A673 (cell line): Measurements from ENCODE around the gene CHI3L2. TPM values are rescaled to one million over a fixed set of nuclear protein-coding genes. Genes with fewer than 3 reads are reported as not detected.
A peak's percentile ranks its signal among the peaks of the same experiment; 100 is the strongest.

ENCODE experiments used
- BruUV-seq: library from RNA; stranded (reverse); fragments of 400-500 nt; replicated peaks from 2 replicates; lab custom pipeline; 2021; lab: Mats Ljungman, UMichigan
- CTCF ChIA-PET: fragments of 300-600 bp; sonication (Branson Sonifier 250); formaldehyde crosslinking; loops from one replicate; lab custom pipeline; 2022; ENCODE audit warnings: antibody characterized with exemption; lab: Charles Lee
- POLR2A ChIA-PET: fragments of 300-600 bp; sonication (Branson Sonifier 250); formaldehyde crosslinking; loops from one replicate; lab custom pipeline; 2022; ENCODE audit warnings: antibody characterized with exemption; ENCODE audit not compliant: low non-redundant PET; lab: Charles Lee
- DNase-seq: peaks from one replicate; pipeline ENCODE4 v3.0.0-alpha.2; 2015; ENCODE audit warnings: low spot score
- H3K27ac ChIP-seq: fragments of 200-600 bp; sonication (generic); 2 replicates; pipeline ENCODE4 v1.5.1; 2016; ENCODE audit warnings: mixed run types, low read depth, mild to moderate bottlenecking, mixed read lengths, antibody characterized with exemption, low read length; ENCODE audit not compliant: poor library complexity, severe bottlenecking
- H3K27me3 ChIP-seq: fragments of 200-600 bp; sonication (generic); replicated peaks from 2 replicates; pipeline ENCODE4 v1.6.1; 2017; ENCODE audit warnings: mixed run types, low read depth, mild to moderate bottlenecking, mixed read lengths, antibody characterized with exemption, low read length; ENCODE audit not compliant: insufficient read depth, poor library complexity
- H3K36me3 ChIP-seq: fragments of 200-600 bp; sonication (generic); 2 replicates; pipeline ENCODE4 v1.6.1; 2016; ENCODE audit warnings: mixed run types, mild to moderate bottlenecking, mixed read lengths, antibody characterized with exemption, low read length; ENCODE audit not compliant: insufficient read depth, poor library complexity, severe bottlenecking
- H3K4me1 ChIP-seq: fragments of 200-600 bp; sonication (generic); 2 replicates; pipeline ENCODE4 v1.6.1; 2017; ENCODE audit warnings: mixed run types, mild to moderate bottlenecking, mixed read lengths, antibody characterized with exemption, low read length; ENCODE audit not compliant: insufficient read depth, poor library complexity, severe bottlenecking
- H3K4me3 ChIP-seq: fragments of 200-600 bp; sonication (generic); 2 replicates; pipeline ENCODE4 v1.5.1; 2016; ENCODE audit warnings: low read depth, mixed run types, mild to moderate bottlenecking, mixed read lengths, low read length; ENCODE audit not compliant: poor library complexity, severe bottlenecking
- H3K9me3 ChIP-seq: fragments of 200-600 bp; sonication (generic); 2 replicates; pipeline ENCODE4 v1.6.1; 2016; ENCODE audit warnings: mixed run types, low read depth, mild to moderate bottlenecking, mixed read lengths, antibody characterized with exemption, low read length; ENCODE audit not compliant: poor library complexity, severe bottlenecking
- CTCF ChIP-seq: fragments of 300-800, 200-600 bp; sonication (generic); conservative IDR thresholded peaks from 2 replicates; pipeline ENCODE4 v1.5.1; 2017; ENCODE audit warnings: low read depth, mild to moderate bottlenecking, antibody characterized with exemption, low read length, moderate library complexity, mixed read lengths
- EZH2 ChIP-seq: fragments of 200-600 bp; sonication (generic); IDR thresholded peaks from 2 replicates; pipeline ENCODE4 v1.6.1; 2017; ENCODE audit warnings: borderline replicate concordance, low read depth, mild to moderate bottlenecking, mixed read lengths, antibody characterized with exemption, low read length; ENCODE audit not compliant: poor library complexity, severe bottlenecking
- intact Hi-C: fragments of 100-400 bp; cut with micrococcal nuclease; formaldehyde crosslinking; loops from one replicate; pipeline ENCODE4 v1.10.0; 2022; ENCODE audit not compliant: unreplicated experiment
- total RNA-seq: library from RNA; stranded (reverse); gene quantifications from 2 replicates; pipeline ENCODE4 v1.2.3, GENCODE V29; 2021

The CHI3L2 gene
- total RNA-seq, 1 experiment from 2014 or later: not detected

- H3K27ac ChIP-seq: no peak overlapping the region
- H3K27me3 ChIP-seq: peaks cover 33% of the 10 kb centered on the region
- H3K36me3 ChIP-seq: no peaks in the 10 kb centered on the region
- CTCF ChIA-PET: interaction anchor here (0.6 to 1.8 kb wide), 4 partner anchors 18 to 637 kb away, joined by 6 to 21 read pairs (median 7); no protein-coding TSS in a partner anchor
- TF ChIP-seq EZH2 (no peak), CTCF (0 out of 2 replicates have a peak, but pooled peaks have one; percentile 3)
- no peaks in the 10 kb centered on the region for H3K9me3 ChIP-seq
- H3K4me1 ChIP-seq: no peaks in the 10 kb centered on the region
- no peak overlapping the region for H3K4me3 ChIP-seq
- intact Hi-C loops: loop anchor here (1.0 kb wide), 1 partner anchor 176 kb away; no protein-coding TSS in a partner anchor
- no peak for DNase-seq
- no TSS peak for BruUV-seq
- POLR2A ChIA-PET: no interaction called here
Observed at GRCh38 chr1:111223126-111223685, 4.3 kb upstream of the CHI3L2 start.

GRCh38 chr1:111225091-111225490 lies 2.4 kb upstream of the CHI3L2 start:
- POLR2A ChIA-PET: no interaction called here
- DNase-seq: no peak
- TF ChIP-seq CTCF (no peak), EZH2 (no peak)
- H3K4me3 ChIP-seq: no peak overlapping the region
- no peaks in the 10 kb centered on the region for H3K4me1 ChIP-seq
- no peak overlapping the region for H3K27ac ChIP-seq
- H3K27me3 ChIP-seq: peaks cover 33% of the 10 kb centered on the region
- no peaks in the 10 kb centered on the region for H3K9me3 ChIP-seq
- CTCF ChIA-PET: no interaction called here
- no peaks in the 10 kb centered on the region for H3K36me3 ChIP-seq
- BruUV-seq: no TSS peak
- intact Hi-C loops: no loop called here

GRCh38 chr1:111225717-111226400 lies 1.7 kb upstream of the CHI3L2 start:
- ChIA-PET CTCF (no interaction called here), POLR2A (no interaction called here)
- Histone ChIP-seq H3K27ac (no peak overlapping the region), H3K27me3 (peaks cover 35% of the 10 kb centered on the region), H3K4me1 (no peaks in the 10 kb centered on the region), H3K9me3 (no peaks in the 10 kb centered on the region), H3K4me3 (no peak overlapping the region), H3K36me3 (no peaks in the 10 kb centered on the region)
- TF ChIP-seq CTCF (no peak), EZH2 (no peak)
- BruUV-seq: no TSS peak
- no peak for DNase-seq
- intact Hi-C loops: no loop called here
